GM21526 (cell line): ENCODE data around the gene ADSL.

Experiments
- ATAC-seq: cut with Tn5 transposase; IDR thresholded peaks from one replicate; pipeline ENCODE4 v1.9.1; 2021; ENCODE audit warnings: moderate library complexity; ENCODE audit not compliant: unreplicated experiment, low FRiP score

ADSL gene

GRCh38 chr22:40415531-40416266, 69.4 kb downstream of the ADSL start:
- no peak for ATAC-seq

GRCh38 chr22:40416267-40416570, 69.9 kb downstream of the ADSL start:
- ATAC-seq = no peak

- no peak for ATAC-seq
These were observed 70.3 kb downstream of the ADSL start for GRCh38 chr22:40416636-40417035.

- ATAC-seq = no peak
These were observed 70.7 kb downstream of the ADSL start for GRCh38 chr22:40417041-40417440.

- no peak for ATAC-seq
These were observed 71.6 kb downstream of the ADSL start for GRCh38 chr22:40417881-40418280.

GRCh38 chr22:40418366-40419201, 72.3 kb downstream of the ADSL start:
- no peak for ATAC-seq

- ATAC-seq = no peak
These were observed 73.4 kb downstream of the ADSL start for GRCh38 chr22:40419718-40420117.

- ATAC-seq = no peak
These were observed 74.2 kb downstream of the ADSL start for GRCh38 chr22:40420341-40421081.

GRCh38 chr22:40421082-40421350, 74.7 kb downstream of the ADSL start:
- no peak for ATAC-seq

GRCh38 chr22:40421941-40422340, 75.6 kb downstream of the ADSL start:
- no peak for ATAC-seq

- ATAC-seq = no peak
These were observed 76.4 kb downstream of the ADSL start for GRCh38 chr22:40422558-40423309.

- ATAC-seq = no peak
These were observed 77.0 kb downstream of the ADSL start for GRCh38 chr22:40423310-40423688.

GRCh38 chr22:40423882-40424640, 77.8 kb downstream of the ADSL start:
- ATAC-seq = no peak

- ATAC-seq = no peak
These were observed 78.8 kb downstream of the ADSL start for GRCh38 chr22:40425082-40425481.

GRCh38 chr22:40426594-40427333, 80.5 kb downstream of the ADSL start:
- no peak for ATAC-seq

- no peak for ATAC-seq
These were observed 82.5 kb downstream of the ADSL start for GRCh38 chr22:40428796-40429195.

- no peak for ATAC-seq
These were observed 83.2 kb downstream of the ADSL start for GRCh38 chr22:40429481-40429880.

- no peak for ATAC-seq
These were observed 84.7 kb downstream of the ADSL start for GRCh38 chr22:40430991-40431390.

- ATAC-seq = no peak
These were observed 85.9 kb downstream of the ADSL start for GRCh38 chr22:40432157-40432556.

GRCh38 chr22:40432625-40433024, 86.3 kb downstream of the ADSL start:
- ATAC-seq = no peak
